HCT116 (cell line): Measurements from ENCODE around the gene ARPC1B. TPM values are rescaled to one million over a fixed set of nuclear protein-coding genes. Genes with fewer than 3 reads are reported as not detected.

Source experiments
- ATAC-seq: fragments of 200-7000 bp; cut with Tn5 transposase; 2 replicates; pipeline ENCODE4 v1.9.1; 2020; ENCODE audit warnings: mild to moderate bottlenecking, moderate library complexity
- BruUV-seq: library from RNA; stranded (reverse); fragments of 400-500 nt; replicated peaks from 2 replicates; lab custom pipeline; 2021; lab: Mats Ljungman, UMichigan
- CTCF ChIA-PET: fragments of 300-600 bp; sonication (Branson Sonifier 250); formaldehyde crosslinking; loops from one replicate; lab custom pipeline; 2021; ENCODE audit warnings: antibody characterized with exemption; lab: Charles Lee
- POLR2A ChIA-PET: fragments of 300-600, 350-600 bp; sonication (Branson Sonifier 250); formaldehyde crosslinking; loops from one replicate; lab custom pipeline; 2021; ENCODE audit warnings: antibody characterized with exemption; lab: Charles Lee
- RAD21 ChIA-PET, 2 experiments: fragments of 300-600 bp; sonication (Branson Sonifier 250); formaldehyde crosslinking; loops; one replicate each; lab custom pipeline; 2023; ENCODE audit warnings: low total read pairs in 2 of 2; ENCODE audit not compliant: uncharacterized antibody in 2 of 2, unreplicated experiment in 2 of 2, low non-redundant PET in 1 of 2; lab: Charles Lee
- DNase-seq: peaks from one replicate; pipeline ENCODE4 v3.0.0-alpha.2; 2010; ENCODE audit warnings: low read depth, low spot score
- H2AFZ ChIP-seq: fragments of 200-600 bp; shearing (Covaris generic), sonication (generic); 2 replicates; pipeline ENCODE4 v1.6.1; 2017; ENCODE audit warnings: low read depth, mixed run types, mixed read lengths, antibody characterized with exemption, low read length; ENCODE audit not compliant: poor library complexity, severe bottlenecking
- H3K27ac ChIP-seq: 2 replicates; pipeline ENCODE4 v1.5.1; 2012; ENCODE audit warnings: low read depth, low read length
- H3K27me3 ChIP-seq: fragments of 200-600 bp; sonication (generic); 2 replicates; pipeline ENCODE4 v1.6.1; 2016; ENCODE audit warnings: mixed run types, low read length, mixed read lengths; ENCODE audit not compliant: insufficient read depth
- H3K36me3 ChIP-seq, 2 experiments: fragments of 200-500 bp in 1 of 2; fragments of 200-600 bp in 1 of 2; sonication (Bioruptor generic) in 1 of 2; sonication (generic) in 1 of 2; 2 replicates each; pipeline versions ENCODE4 v1.5.1 to v1.6.1; 2014 to 2016; ENCODE audit warnings: low read length in 2 of 2, inconsistent platforms in 1 of 2, mixed read lengths in 1 of 2, mixed run types in 1 of 2; ENCODE audit not compliant: insufficient read depth in 2 of 2, control insufficient read depth in 1 of 2
- H3K4me1 ChIP-seq, 2 experiments: fragments of 200-600 bp in 1 of 2; sonication (generic) in 1 of 2; 2 replicates each; pipeline versions ENCODE4 v1.5.1 to v1.6.1; 2012 to 2017; ENCODE audit warnings: low read length in 2 of 2, inconsistent platforms in 1 of 2, mild to moderate bottlenecking in 1 of 2, mixed read lengths in 1 of 2, mixed run types in 1 of 2, moderate library complexity in 1 of 2; ENCODE audit not compliant: insufficient read depth in 2 of 2, control insufficient read depth in 1 of 2
- H3K4me2 ChIP-seq: fragments of 200-600 bp; sonication (generic); 2 replicates; pipeline ENCODE4 v1.6.1; 2017; ENCODE audit warnings: mixed run types, low read length, mixed read lengths
- H3K4me3 ChIP-seq, 2 experiments: fragments of 200-600 bp in 1 of 2; sonication (generic) in 1 of 2; replicated peaks in 1 of 2; 2 replicates each; pipeline ENCODE4 v1.5.1; 2011 to 2016; ENCODE audit warnings: low read length in 2 of 2, control low read depth in 1 of 2, low read depth in 1 of 2, mild to moderate bottlenecking in 1 of 2, mixed read lengths in 1 of 2, mixed run types in 1 of 2
- H3K79me2 ChIP-seq: fragments of 200-600 bp; sonication (generic); 2 replicates; pipeline ENCODE4 v1.6.1; 2017; ENCODE audit warnings: mild to moderate bottlenecking, mixed run types, low read length, moderate library complexity, mixed read lengths; ENCODE audit not compliant: insufficient read depth
- H3K9ac ChIP-seq: fragments of 200-600 bp; sonication (generic); 2 replicates; pipeline ENCODE4 v1.6.1; 2016; ENCODE audit warnings: low read length, mixed read lengths
- H3K9me2 ChIP-seq: fragments of 200-600 bp; sonication (generic), shearing (Covaris generic); 2 replicates; pipeline ENCODE4 v1.6.1; 2017; ENCODE audit warnings: mixed run types, mild to moderate bottlenecking, moderate library complexity; ENCODE audit not compliant: insufficient read depth
- H3K9me3 ChIP-seq, 2 experiments: fragments of 200-500 bp in 1 of 2; fragments of 200-600 bp in 1 of 2; sonication (Bioruptor generic) in 1 of 2; sonication (generic) in 1 of 2; 2 replicates each; pipeline ENCODE4 v1.6.1; 2014 to 2017; ENCODE audit warnings: low read length in 2 of 2, mixed read lengths in 2 of 2, inconsistent platforms in 1 of 2, low read depth in 1 of 2, mild to moderate bottlenecking in 1 of 2, mixed run types in 1 of 2, moderate library complexity in 1 of 2; ENCODE audit not compliant: control insufficient read depth in 1 of 2, insufficient read depth in 1 of 2
- H4K20me1 ChIP-seq: fragments of 200-600 bp; sonication (generic), shearing (Covaris generic); 2 replicates; pipeline ENCODE4 v1.6.1; 2017; ENCODE audit warnings: mixed run types, mild to moderate bottlenecking, moderate library complexity; ENCODE audit not compliant: insufficient read depth
- CBX3 ChIP-seq: IDR thresholded peaks from 2 replicates; pipeline ENCODE4 v1.6.1; 2012; ENCODE audit warnings: low read depth
- ELF1 ChIP-seq: IDR thresholded peaks from 2 replicates; pipeline ENCODE4 v1.6.1; 2012; ENCODE audit warnings: low read depth, borderline replicate concordance
- JUND ChIP-seq: IDR thresholded peaks from 2 replicates; pipeline ENCODE4 v1.6.1; 2012
- POLR2AphosphoS5 ChIP-seq: IDR thresholded peaks from 2 replicates; pipeline ENCODE4 v1.6.1; 2011; ENCODE audit warnings: mild to moderate bottlenecking, low read depth, low read length, moderate library complexity
- RAD21 ChIP-seq: IDR thresholded peaks from 2 replicates; pipeline ENCODE4 v1.6.1; 2012; ENCODE audit warnings: low read depth, mild to moderate bottlenecking
- SP1 ChIP-seq: IDR thresholded peaks from 2 replicates; pipeline ENCODE4 v1.6.1; 2012; ENCODE audit warnings: low read depth
- SRF ChIP-seq: IDR thresholded peaks from 2 replicates; pipeline ENCODE4 v1.6.1; 2012; ENCODE audit warnings: low read depth
- YY1 ChIP-seq: IDR thresholded peaks from 2 replicates; pipeline ENCODE4 v1.6.1; 2011; ENCODE audit warnings: low read length, low read depth, moderate library complexity, mild to moderate bottlenecking; ENCODE audit not compliant: insufficient replicate concordance; ENCODE audit errors: extremely low read depth
- ZNF274 ChIP-seq: fragments of 200-500 bp; sonication (Bioruptor generic); IDR thresholded peaks from 2 replicates; pipeline ENCODE4 v1.6.1; 2014; ENCODE audit warnings: mild to moderate bottlenecking, low read depth, low read length, inconsistent platforms
- intact Hi-C: fragments of 100-400 bp; cut with micrococcal nuclease; formaldehyde crosslinking; loops from 2 replicates; pipeline ENCODE4 v1.10.0; 2022
- total RNA-seq: library from RNA; stranded (reverse); gene quantifications from one replicate; pipeline ENCODE4 v1.2.1, GENCODE V29; 2021; ENCODE audit not compliant: unreplicated experiment
- TF ChIP-seq, protein P1 (sequence below): IDR thresholded peaks from 2 replicates; pipeline ENCODE4 v1.6.1; 2011; ENCODE audit warnings: mild to moderate bottlenecking, low read length, moderate library complexity; ENCODE audit not compliant: insufficient replicate concordance; ENCODE audit errors: extremely low read depth
- TF ChIP-seq, protein P2 (sequence below): IDR thresholded peaks from 2 replicates; pipeline ENCODE4 v1.6.1; 2012; ENCODE audit warnings: low read depth
- TF ChIP-seq, protein P3 (sequence below), 3 experiments: fragments of 200-600 bp in 1 of 3; sonication (generic) in 1 of 3; IDR thresholded peaks in 2 of 3; conservative IDR thresholded peaks in 1 of 3; 2 replicates each; pipeline ENCODE4 v1.5.1; 2012 to 2017; ENCODE audit warnings: low read depth in 2 of 3, low read length in 2 of 3, antibody characterized with exemption in 1 of 3, borderline replicate concordance in 1 of 3, control low read depth in 1 of 3, mild to moderate bottlenecking in 1 of 3, mixed read lengths in 1 of 3, mixed run types in 1 of 3, moderate library complexity in 1 of 3; ENCODE audit not compliant: insufficient read depth in 1 of 3

The ARPC1B gene
- total RNA-seq, 1 experiment from 2014 or later = 192 TPM

DNA sequence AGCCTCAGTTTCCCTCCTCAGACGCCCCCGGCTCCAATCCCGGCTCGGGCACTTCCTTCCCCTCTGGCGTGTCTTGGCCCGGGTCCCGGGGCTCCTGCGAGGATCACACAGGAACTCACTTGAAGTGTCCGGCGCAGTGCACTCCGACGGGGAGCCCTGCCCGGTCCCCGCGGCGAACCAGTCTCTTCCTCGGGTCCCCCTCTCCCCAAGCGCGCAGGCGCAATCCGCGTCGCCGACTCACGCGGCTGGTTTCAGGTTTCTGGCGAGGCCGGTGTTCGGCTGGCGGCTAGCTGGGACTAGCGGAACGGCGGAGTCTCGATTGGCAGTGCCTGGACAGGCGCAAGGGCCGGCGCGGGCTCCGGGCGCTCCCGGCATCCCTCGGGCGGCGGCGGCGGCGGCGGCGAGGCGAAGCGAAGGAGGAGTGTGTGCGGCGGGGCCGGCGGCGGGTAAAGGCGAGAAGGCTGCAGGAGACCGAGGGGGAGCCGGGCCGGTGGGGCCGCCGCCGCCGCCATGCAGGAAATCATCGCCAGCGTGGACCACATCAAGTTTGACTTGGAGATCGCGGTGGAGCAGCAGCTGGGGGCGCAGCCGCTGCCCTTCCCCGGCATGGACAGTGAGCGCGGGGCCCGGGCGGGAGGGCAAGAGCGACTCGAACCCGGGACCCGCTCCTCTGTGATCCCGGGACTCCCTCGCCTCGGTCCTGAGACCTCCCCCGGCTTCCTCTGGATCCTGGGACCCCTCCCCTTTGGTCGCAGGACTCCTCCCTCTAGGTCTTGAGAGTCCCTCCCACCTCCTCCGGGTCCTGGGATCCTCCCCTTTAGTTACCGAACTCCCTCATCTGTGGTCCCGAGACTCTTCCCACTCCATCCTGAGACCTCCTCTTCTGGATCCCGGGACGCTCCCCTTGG is 64.3 kb downstream of the ARPC1B start, which contains the start of the genes CPSF4 and PTCD1 (continued):
- TF ChIP-seq, protein P1, sequence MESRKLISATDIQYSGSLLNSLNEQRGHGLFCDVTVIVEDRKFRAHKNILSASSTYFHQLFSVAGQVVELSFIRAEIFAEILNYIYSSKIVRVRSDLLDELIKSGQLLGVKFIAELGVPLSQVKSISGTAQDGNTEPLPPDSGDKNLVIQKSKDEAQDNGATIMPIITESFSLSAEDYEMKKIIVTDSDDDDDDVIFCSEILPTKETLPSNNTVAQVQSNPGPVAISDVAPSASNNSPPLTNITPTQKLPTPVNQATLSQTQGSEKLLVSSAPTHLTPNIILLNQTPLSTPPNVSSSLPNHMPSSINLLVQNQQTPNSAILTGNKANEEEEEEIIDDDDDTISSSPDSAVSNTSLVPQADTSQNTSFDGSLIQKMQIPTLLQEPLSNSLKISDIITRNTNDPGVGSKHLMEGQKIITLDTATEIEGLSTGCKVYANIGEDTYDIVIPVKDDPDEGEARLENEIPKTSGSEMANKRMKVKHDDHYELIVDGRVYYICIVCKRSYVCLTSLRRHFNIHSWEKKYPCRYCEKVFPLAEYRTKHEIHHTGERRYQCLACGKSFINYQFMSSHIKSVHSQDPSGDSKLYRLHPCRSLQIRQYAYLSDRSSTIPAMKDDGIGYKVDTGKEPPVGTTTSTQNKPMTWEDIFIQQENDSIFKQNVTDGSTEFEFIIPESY = peak; percentile 71

DNA sequence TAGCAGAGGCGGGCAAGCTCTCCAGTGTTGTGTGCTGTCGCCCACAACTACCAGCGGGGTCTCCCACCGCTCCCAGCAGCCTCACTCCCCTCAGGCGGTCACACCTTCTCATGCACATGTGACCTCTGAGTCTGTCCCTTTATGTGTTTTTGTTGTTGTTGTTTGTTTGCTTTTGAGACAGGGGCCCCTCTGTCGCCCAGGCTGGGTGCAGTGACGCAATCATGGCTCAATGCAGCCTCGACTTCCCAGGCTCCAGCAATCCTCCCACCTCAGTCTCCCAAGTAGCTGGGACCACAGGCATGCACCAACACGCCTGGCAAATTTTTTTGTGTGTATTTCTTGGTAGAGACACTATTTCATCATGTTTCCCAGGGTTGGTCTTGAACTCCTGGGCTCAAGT is 65.7 kb downstream of the ARPC1B start:
- no TSS peak for BruUV-seq
- Histone ChIP-seq H3K36me3 (peaks cover 19 to 23% of the 10 kb centered on the region in 2 experiments), H3K9me3 (no peaks in the 10 kb centered on the region), H3K9me2 (no peaks in the 10 kb centered on the region), H3K4me1 (peaks cover 4 to 17% of the 10 kb centered on the region in 2 experiments; a peak in 3 of 4 replicates), H3K79me2 (peaks cover 80% of the 10 kb centered on the region), H3K4me3 (peak overlapping the region; percentile 91 to 99), H3K4me2 (peak overlapping the region; percentile 81), H3K27me3 (no peaks in the 10 kb centered on the region), H2AFZ (no peak overlapping the region), H3K9ac (peak overlapping the region; percentile 95), H3K27ac (no peak overlapping the region), H4K20me1 (peaks cover 9% of the 10 kb centered on the region; the same call in 1 of the 2 replicates)
- DNase-seq (no peak), ATAC-seq (no peak)
- intact Hi-C loops = no loop called here
- ChIA-PET RAD21 (no interaction called here), CTCF (no interaction called here), POLR2A (no interaction called here)
- TF ChIP-seq YY1 (no peak), SRF (no peak), ZNF274 (no peak), SP1 (no peak), ELF1 (no peak), CBX3 (no peak), POLR2AphosphoS5 (no peak), RAD21 (no peak), JUND (no peak)
- TF ChIP-seq, protein P2, sequence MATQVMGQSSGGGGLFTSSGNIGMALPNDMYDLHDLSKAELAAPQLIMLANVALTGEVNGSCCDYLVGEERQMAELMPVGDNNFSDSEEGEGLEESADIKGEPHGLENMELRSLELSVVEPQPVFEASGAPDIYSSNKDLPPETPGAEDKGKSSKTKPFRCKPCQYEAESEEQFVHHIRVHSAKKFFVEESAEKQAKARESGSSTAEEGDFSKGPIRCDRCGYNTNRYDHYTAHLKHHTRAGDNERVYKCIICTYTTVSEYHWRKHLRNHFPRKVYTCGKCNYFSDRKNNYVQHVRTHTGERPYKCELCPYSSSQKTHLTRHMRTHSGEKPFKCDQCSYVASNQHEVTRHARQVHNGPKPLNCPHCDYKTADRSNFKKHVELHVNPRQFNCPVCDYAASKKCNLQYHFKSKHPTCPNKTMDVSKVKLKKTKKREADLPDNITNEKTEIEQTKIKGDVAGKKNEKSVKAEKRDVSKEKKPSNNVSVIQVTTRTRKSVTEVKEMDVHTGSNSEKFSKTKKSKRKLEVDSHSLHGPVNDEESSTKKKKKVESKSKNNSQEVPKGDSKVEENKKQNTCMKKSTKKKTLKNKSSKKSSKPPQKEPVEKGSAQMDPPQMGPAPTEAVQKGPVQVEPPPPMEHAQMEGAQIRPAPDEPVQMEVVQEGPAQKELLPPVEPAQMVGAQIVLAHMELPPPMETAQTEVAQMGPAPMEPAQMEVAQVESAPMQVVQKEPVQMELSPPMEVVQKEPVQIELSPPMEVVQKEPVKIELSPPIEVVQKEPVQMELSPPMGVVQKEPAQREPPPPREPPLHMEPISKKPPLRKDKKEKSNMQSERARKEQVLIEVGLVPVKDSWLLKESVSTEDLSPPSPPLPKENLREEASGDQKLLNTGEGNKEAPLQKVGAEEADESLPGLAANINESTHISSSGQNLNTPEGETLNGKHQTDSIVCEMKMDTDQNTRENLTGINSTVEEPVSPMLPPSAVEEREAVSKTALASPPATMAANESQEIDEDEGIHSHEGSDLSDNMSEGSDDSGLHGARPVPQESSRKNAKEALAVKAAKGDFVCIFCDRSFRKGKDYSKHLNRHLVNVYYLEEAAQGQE = no peak
- TF ChIP-seq, protein P1 = no peak
- TF ChIP-seq, protein P3, sequence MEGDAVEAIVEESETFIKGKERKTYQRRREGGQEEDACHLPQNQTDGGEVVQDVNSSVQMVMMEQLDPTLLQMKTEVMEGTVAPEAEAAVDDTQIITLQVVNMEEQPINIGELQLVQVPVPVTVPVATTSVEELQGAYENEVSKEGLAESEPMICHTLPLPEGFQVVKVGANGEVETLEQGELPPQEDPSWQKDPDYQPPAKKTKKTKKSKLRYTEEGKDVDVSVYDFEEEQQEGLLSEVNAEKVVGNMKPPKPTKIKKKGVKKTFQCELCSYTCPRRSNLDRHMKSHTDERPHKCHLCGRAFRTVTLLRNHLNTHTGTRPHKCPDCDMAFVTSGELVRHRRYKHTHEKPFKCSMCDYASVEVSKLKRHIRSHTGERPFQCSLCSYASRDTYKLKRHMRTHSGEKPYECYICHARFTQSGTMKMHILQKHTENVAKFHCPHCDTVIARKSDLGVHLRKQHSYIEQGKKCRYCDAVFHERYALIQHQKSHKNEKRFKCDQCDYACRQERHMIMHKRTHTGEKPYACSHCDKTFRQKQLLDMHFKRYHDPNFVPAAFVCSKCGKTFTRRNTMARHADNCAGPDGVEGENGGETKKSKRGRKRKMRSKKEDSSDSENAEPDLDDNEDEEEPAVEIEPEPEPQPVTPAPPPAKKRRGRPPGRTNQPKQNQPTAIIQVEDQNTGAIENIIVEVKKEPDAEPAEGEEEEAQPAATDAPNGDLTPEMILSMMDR (IDR thresholded peaks at IDR 0.05 in 2 of 3, conservative IDR thresholded peaks at IDR 0.05 in 1 of 3; ENCODE audit: borderline replicate concordance in 1 of 3, insufficient read depth in 1 of 3, low read depth in 2 of 3, low read length in 2 of 3) = no peak
